Neural cell (in vitro differentiated cells): ENCODE data around the gene TMEM258. TPM values are rescaled to one million over a fixed set of nuclear protein-coding genes. Genes with fewer than 3 reads are reported as not detected.

Experiments
- H2AFZ ChIP-seq: fragments of 200-600, 300-800 bp; sonication (generic), shearing (Covaris generic); 2 replicates; pipeline ENCODE4 v1.6.0; 2014; ENCODE audit warnings: low read depth, mild to moderate bottlenecking, antibody characterized with exemption, low read length, moderate library complexity
- H3F3A ChIP-seq: fragments of 200-600 bp; shearing (Covaris generic); 2 replicates; pipeline ENCODE4 v1.6.1; 2016; ENCODE audit warnings: mild to moderate bottlenecking, moderate library complexity, mixed read lengths, antibody characterized with exemption, low read length; ENCODE audit not compliant: insufficient read depth, poor library complexity, severe bottlenecking
- H3K27ac ChIP-seq: fragments of 200-600, 300-800 bp; sonication (generic), shearing (Covaris generic); 2 replicates; pipeline ENCODE4 v1.5.1; 2014; ENCODE audit warnings: mild to moderate bottlenecking, low read length, moderate library complexity
- H3K27me3 ChIP-seq: fragments of 300-800, 200-600 bp; sonication (generic), shearing (Covaris generic); 2 replicates; pipeline ENCODE4 v1.6.0; 2014; ENCODE audit warnings: mild to moderate bottlenecking, low read depth, low read length, moderate library complexity; ENCODE audit not compliant: insufficient read depth
- H3K36me3 ChIP-seq: fragments of 300-800, 200-600 bp; sonication (generic), shearing (Covaris generic); 2 replicates; pipeline ENCODE4 v1.5.1; 2014; ENCODE audit warnings: mild to moderate bottlenecking, antibody characterized with exemption, low read length, moderate library complexity; ENCODE audit not compliant: insufficient read depth
- H3K4me2 ChIP-seq: fragments of 300-800, 200-600 bp; sonication (generic), shearing (Covaris generic); 2 replicates; pipeline ENCODE4 v1.6.0; 2014; ENCODE audit warnings: mild to moderate bottlenecking, low read length
- H3K4me3 ChIP-seq: fragments of 300-800, 200-600 bp; sonication (generic), shearing (Covaris generic); 2 replicates; pipeline ENCODE4 v1.5.1; 2014; ENCODE audit warnings: mild to moderate bottlenecking, low read length, moderate library complexity
- H3K79me2 ChIP-seq: fragments of 200-600 bp; shearing (Covaris generic); replicated peaks from 2 replicates; pipeline ENCODE4 v1.6.0; 2014; ENCODE audit warnings: mild to moderate bottlenecking, low read length, moderate library complexity; ENCODE audit not compliant: insufficient read depth
- H3K9ac ChIP-seq: fragments of 300-800, 200-600 bp; sonication (generic), shearing (Covaris generic); 2 replicates; pipeline ENCODE4 v1.6.1; 2016; ENCODE audit warnings: mild to moderate bottlenecking, low read length, mixed read lengths
- H3K9me2 ChIP-seq: fragments of 200-600 bp; shearing (Covaris generic); 2 replicates; pipeline ENCODE4 v1.6.1; 2016; ENCODE audit warnings: mild to moderate bottlenecking, low read length, mixed read lengths; ENCODE audit not compliant: insufficient read depth
- H3K9me3 ChIP-seq: fragments of 200-600, 300-800 bp; sonication (generic), shearing (Covaris generic); 2 replicates; pipeline ENCODE4 v1.6.1; 2016; ENCODE audit warnings: mild to moderate bottlenecking, mixed run types, low read length, moderate library complexity, mixed read lengths
- H4K20me1 ChIP-seq: fragments of 200-600 bp; shearing (Covaris generic); 2 replicates; pipeline ENCODE4 v1.6.1; 2016; ENCODE audit warnings: mild to moderate bottlenecking, mixed run types; ENCODE audit not compliant: insufficient read depth
- CTCF ChIP-seq: fragments of 450-650 bp; IDR thresholded peaks from 2 replicates; pipeline ENCODE4 v1.5.1; 2014; ENCODE audit warnings: antibody characterized with exemption, mild to moderate bottlenecking, moderate library complexity; ENCODE audit not compliant: poor library complexity, severe bottlenecking
- EP300 ChIP-seq: fragments of 450-650 bp; conservative IDR thresholded peaks from 2 replicates; pipeline ENCODE4 v1.6.1; 2014; ENCODE audit warnings: antibody characterized with exemption, mild to moderate bottlenecking, moderate library complexity; ENCODE audit not compliant: poor library complexity, severe bottlenecking
- EZH2 ChIP-seq: fragments of 200-600, 300-800 bp; shearing (Covaris generic), sonication (generic); IDR thresholded peaks from 2 replicates; pipeline ENCODE4 v1.6.1; 2014; ENCODE audit warnings: antibody characterized with exemption, low read length, borderline replicate concordance, mild to moderate bottlenecking; ENCODE audit not compliant: insufficient read depth, poor library complexity, severe bottlenecking
- MXI1 ChIP-seq: fragments of 450-650 bp; conservative IDR thresholded peaks from 2 replicates; pipeline ENCODE4 v1.6.1; 2014; ENCODE audit warnings: antibody characterized with exemption, mild to moderate bottlenecking; ENCODE audit not compliant: poor library complexity, severe bottlenecking
- POLR2AphosphoS5 ChIP-seq: IDR thresholded peaks from 2 replicates; pipeline ENCODE4 v1.6.1; 2012
- RAD21 ChIP-seq: fragments of 450-650 bp; conservative IDR thresholded peaks from 2 replicates; pipeline ENCODE4 v1.6.1; 2014; ENCODE audit warnings: antibody characterized with exemption, mild to moderate bottlenecking, moderate library complexity
- REST ChIP-seq: IDR thresholded peaks from 2 replicates; pipeline ENCODE4 v1.6.1; 2012; ENCODE audit warnings: borderline replicate concordance
- SMC3 ChIP-seq: fragments of 450-650 bp; conservative IDR thresholded peaks from 2 replicates; pipeline ENCODE4 v1.6.1; 2014; ENCODE audit warnings: antibody characterized with exemption, mild to moderate bottlenecking, moderate library complexity; ENCODE audit not compliant: poor library complexity
- TAF1 ChIP-seq: IDR thresholded peaks from 2 replicates; pipeline ENCODE4 v1.6.1; 2012; ENCODE audit warnings: low read depth
- polyA plus RNA-seq: library from polyadenylated mRNA; depleted of rRNA; stranded (reverse); fragments of >200 nt; gene quantifications from 2 replicates; pipeline ENCODE4 v1.2.3, GENCODE V29; 2014

Gene TMEM258
- polyA plus RNA-seq, 1 donor from 2014 or later: 134 TPM

GRCh38 chr11:61743486-61744095, 48.8 kb downstream of the TMEM258 start:
- H3K27me3 ChIP-seq: no peaks in the 10 kb centered on the region
- TF ChIP-seq EZH2: no peak
- TF ChIP-seq CTCF: no peak
- no peak for TF ChIP-seq MXI1
- no peak for TF ChIP-seq RAD21
- no peak for TF ChIP-seq POLR2AphosphoS5
- TF ChIP-seq SMC3: no peak
- TF ChIP-seq TAF1: no peak
- no peak for TF ChIP-seq EP300
- TF ChIP-seq REST: no peak
- H3K4me2 ChIP-seq: no peak overlapping the region
- no peaks in the 10 kb centered on the region for H3K36me3 ChIP-seq
- H3K79me2 ChIP-seq: no peaks in the 10 kb centered on the region
- H3K9ac ChIP-seq: no peak overlapping the region
- no peaks in the 10 kb centered on the region for H3K9me2 ChIP-seq
- no peaks in the 10 kb centered on the region for H4K20me1 ChIP-seq
- no peaks in the 10 kb centered on the region for H3F3A ChIP-seq
- no peak overlapping the region for H3K4me3 ChIP-seq
- H3K27ac ChIP-seq: no peak overlapping the region
- no peak overlapping the region for H2AFZ ChIP-seq
- H3K9me3 ChIP-seq: no peaks in the 10 kb centered on the region

- H3K36me3 ChIP-seq: no peaks in the 10 kb centered on the region
- H3F3A ChIP-seq: no peaks in the 10 kb centered on the region
- H3K79me2 ChIP-seq: no peaks in the 10 kb centered on the region
- no peaks in the 10 kb centered on the region for H3K9me2 ChIP-seq
- H3K27ac ChIP-seq: no peak overlapping the region
- no peaks in the 10 kb centered on the region for H3K9me3 ChIP-seq
- H2AFZ ChIP-seq: no peak overlapping the region
- H4K20me1 ChIP-seq: no peaks in the 10 kb centered on the region
- no peak overlapping the region for H3K4me3 ChIP-seq
- no peak overlapping the region for H3K4me2 ChIP-seq
- no peak overlapping the region for H3K9ac ChIP-seq
- no peaks in the 10 kb centered on the region for H3K27me3 ChIP-seq
- TF ChIP-seq POLR2AphosphoS5 (no peak), SMC3 (no peak), REST (no peak), MXI1 (no peak), RAD21 (no peak), EP300 (no peak), EZH2 (no peak), TAF1 (no peak), CTCF (no peak)
Measured at GRCh38 chr11:61742391-61742790, 50.0 kb downstream of the TMEM258 start.
